T-helper 2 cell (primary cell): ENCODE measurements around the gene B4GALT1.

Experiments
- DNase-seq, 5 experiments: peaks; one replicate each; pipeline versions ENCODE4 v3.0.0 to v3.0.0-alpha.2; 2012 to 2022

The B4GALT1 gene

DNA sequence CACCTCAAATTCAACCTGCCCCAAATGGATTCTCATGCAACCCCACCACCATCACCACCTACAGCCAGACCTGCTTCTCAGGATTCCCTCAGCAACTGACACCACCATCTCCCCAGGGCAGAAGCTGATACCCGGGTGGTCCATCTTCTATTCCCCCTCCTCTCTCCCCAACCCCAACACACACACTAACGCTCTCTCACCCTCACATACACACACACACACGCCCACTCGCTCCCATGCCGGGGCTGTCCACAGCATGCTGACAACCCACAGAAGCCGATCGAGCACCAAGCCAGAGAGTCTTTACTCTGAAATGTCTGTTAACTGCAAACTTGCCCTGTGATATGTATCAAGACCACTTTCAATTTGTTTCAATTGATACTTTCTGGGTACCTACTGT lies 28.4 kb downstream of the B4GALT1 start:
- no peak for DNase-seq

DNA sequence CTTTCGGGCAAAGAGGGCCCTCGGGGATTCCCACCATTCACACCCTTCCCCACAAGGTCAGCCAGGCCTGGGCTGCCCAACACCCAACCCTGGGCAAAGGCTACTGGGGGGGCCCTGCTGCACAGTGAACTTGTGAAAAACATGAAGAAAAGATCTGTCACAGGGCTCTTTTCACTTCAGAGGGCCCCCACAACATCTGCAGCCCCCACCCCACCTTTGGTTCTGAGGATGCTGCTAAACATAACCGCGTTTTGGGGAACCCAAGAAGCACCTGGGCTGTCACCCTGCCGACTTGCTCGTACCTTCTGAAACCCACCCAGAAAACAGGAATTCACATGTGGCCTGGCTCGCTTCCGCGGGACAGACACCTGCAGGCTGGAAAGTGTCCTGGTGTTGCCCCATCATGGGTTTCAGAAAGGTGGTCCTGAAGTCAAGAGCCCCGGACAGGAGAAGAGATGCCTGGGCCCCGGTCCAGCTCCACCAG lies 29.3 kb downstream of the B4GALT1 start:
- DNase-seq = peak in 1 of 5 experiments; percentile 44

GRCh38 chr9:33136721-33137670 lies 30.1 kb downstream of the B4GALT1 start:
- no peak for DNase-seq

DNA sequence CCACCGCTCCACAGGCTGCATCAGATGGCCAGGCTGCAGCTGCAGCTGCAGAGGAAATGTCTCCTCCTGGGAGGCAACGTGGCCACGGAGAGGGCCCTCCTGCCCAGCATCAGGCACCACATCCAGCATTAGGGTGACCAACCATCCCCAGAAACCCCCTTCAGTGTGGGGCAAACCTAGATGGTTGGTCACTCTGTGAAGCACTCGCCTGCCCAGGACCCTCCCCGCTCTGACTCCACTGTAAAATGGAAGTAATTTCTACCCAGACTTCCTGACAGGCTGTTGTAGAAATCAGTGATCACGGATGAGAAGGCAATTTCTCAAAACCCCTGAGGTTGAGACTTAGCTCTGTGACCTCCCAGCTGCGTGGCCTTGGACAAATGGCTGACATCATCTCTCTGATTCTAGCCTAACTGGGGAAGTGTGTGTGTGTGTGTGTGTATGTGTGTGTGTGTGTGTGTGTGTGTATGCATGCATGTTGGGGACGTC lies 31.6 kb downstream of the B4GALT1 start:
- DNase-seq = no peak

- no peak for DNase-seq
Observed at GRCh38 chr9:33135031-33135461, 32.1 kb downstream of the B4GALT1 start.

GRCh38 chr9:33133186-33133585 lies 34.0 kb downstream of the B4GALT1 start:
- no peak for DNase-seq

DNA sequence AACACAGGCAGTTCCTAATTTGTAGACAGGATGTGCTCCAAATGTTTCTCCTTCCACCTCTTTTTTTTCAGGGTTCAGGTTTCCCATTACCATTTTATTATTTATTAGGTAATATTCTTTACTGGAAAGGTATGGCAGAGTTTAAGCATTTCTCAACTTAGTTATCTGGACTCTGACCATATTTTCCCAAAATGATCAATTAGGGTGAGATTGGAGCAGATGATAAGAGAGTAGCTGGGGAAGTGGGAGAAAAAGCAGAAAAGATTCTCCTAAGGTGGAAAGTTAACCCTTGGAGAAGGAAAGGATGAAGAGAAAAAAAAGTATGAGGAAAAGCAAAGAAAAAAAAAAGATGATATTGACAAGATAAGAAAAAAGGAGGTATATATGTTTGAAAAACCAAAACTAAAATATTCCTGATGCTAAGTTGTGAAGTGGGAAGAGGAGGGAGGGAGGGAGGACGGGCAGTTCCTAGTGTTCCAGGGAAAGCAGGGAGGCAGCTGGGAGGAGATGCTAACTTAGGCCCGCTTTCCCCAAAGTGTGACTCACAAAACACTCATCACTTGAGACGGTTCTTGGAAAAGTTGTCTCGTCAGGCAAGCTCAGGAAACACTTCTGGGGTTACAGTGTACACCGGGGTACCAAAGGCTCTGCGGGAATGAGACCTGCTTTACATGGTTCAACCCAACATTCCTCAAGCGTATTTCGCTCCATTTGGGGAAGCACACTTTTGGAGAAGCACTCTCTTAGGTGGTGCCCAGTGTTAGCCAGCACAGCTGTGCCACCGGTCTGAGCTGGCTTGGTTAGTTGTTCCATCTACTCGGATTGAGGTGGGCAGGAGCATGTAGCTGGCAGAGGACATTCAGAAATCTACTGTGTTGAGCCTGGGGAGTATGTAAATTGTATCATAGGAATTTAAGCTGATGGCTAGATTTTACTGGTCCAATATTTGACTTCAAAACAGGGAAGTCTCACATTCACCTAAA lies 35.1 kb downstream of the B4GALT1 start:
- DNase-seq = no peak

GRCh38 chr9:33130961-33131789 lies 36.0 kb downstream of the B4GALT1 start:
- no peak for DNase-seq

- peak in 2 of 5 experiments; percentile 32 to 62 for DNase-seq
Observed at GRCh38 chr9:33129886-33130881, 37.0 kb downstream of the B4GALT1 start.

GRCh38 chr9:33129251-33129885 lies 37.8 kb downstream of the B4GALT1 start:
- DNase-seq = no peak

GRCh38 chr9:33128570-33128969 lies 38.6 kb downstream of the B4GALT1 start:
- DNase-seq = no peak

GRCh38 chr9:33127881-33128280 lies 39.3 kb downstream of the B4GALT1 start:
- no peak for DNase-seq

DNA sequence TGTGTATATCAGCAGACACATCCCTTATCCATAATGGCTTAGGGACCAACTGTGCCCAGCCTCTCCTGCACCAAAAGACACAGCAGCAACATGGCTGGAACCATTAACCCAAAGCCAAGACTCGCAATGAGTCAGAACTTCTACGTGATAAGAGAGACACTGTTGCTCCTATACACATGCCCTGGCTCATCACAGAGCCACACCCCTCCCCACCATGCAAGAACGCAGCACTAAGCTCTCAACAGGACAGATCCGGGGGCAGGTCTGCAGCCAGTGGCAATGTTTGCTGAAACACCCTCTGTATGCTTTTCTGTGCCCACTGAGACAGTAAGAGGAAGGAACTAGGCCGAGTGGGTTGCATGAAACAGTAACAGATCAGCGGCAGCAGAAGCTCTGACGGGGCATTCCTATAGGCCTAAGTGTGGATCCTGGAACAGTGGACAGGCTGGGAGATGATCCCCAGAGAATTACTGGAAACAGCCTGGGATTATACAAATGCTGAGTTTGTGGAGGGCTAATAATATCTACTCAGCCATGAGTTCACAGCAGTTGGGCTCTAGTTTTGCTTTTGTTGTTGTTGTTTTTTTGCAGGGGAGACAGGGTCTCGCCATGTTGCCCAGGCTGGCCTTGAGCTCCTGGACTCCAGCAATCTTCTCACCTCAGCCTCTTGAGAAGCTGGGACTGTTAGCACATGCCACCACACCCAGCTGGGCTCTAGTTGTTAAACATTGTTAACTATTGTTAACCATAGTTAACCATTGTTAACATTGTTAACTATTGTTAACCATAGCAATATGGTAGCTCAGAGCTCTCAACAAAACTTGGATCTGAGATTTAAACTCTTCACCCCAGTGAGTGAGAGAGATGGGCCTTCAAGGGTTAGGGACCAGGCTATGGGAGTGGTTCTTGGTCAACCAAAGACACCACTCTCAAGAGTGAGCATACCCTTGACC lies 41.0 kb downstream of the B4GALT1 start:
- no peak for DNase-seq

GRCh38 chr9:33125461-33125860 lies 41.7 kb downstream of the B4GALT1 start:
- DNase-seq = no peak

DNA sequence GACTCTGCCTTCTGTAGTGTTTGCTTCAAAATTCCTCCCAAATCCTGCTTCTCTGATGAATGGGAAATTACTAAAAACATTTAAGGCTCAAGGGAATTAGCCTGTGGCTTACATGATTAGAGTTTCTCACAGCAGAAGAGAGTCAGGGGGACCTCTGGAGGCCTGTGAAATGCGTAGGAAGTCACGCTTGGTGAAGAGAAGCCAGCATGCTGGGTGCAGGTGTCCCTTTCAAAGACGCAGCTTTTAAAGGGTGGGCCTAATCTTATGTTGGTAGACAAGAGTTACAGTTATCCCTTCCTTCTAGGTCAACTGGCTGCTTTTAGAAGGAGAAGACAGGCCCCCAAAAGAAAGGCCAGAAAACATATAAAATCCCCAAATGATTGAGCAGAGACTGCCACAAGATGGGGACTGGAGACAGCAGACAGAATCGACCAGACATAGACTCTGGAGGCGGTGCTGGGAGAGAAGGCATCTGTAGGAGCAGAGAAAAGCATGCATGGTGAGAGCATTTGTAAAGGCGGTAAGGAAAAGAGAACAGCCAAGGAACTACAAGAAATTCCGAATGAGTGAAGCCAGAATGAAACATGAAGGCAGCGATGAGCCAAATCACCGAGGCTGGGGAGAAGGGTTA lies 42.3 kb downstream of the B4GALT1 start:
- no peak for DNase-seq

GRCh38 chr9:33124046-33124445 lies 43.1 kb downstream of the B4GALT1 start:
- no peak for DNase-seq

- DNase-seq = no peak
Observed at GRCh38 chr9:33123407-33124031, 43.6 kb downstream of the B4GALT1 start.

- DNase-seq = no peak
Observed at GRCh38 chr9:33120620-33121019, 46.5 kb downstream of the B4GALT1 start.
